Subcutaneous adipose tissue (tissue), 4 donors: ENCODE results near the gene LAMA3. TPM values are rescaled to one million over a fixed set of nuclear protein-coding genes. Genes with fewer than 3 reads are reported as not detected.

Experiments
- CTCF ChIP-seq: fragments of 450-650 bp; IDR thresholded peaks from one replicate; pipeline ENCODE4 v1.5.1; 2016; ENCODE audit warnings: low read depth, mild to moderate bottlenecking, control low read depth, antibody characterized with exemption, moderate library complexity
- total RNA-seq, 4 donors: library from RNA; depleted of rRNA; stranded (reverse); fragments of >200 nt; gene quantifications; one replicate each; pipeline ENCODE4 v1.1.0, GENCODE V29; 2016

Gene LAMA3
- total RNA-seq, 4 donors from 2014 or later, result 23.3 to 34.9 (median 28.4) TPM

GRCh38 chr18:23673725-23674124 lies 15.5 kb upstream of the LAMA3 start:
- no peak for TF ChIP-seq CTCF

GRCh38 chr18:23675236-23675635 lies 14.0 kb upstream of the LAMA3 start:
- TF ChIP-seq CTCF, result no peak

- TF ChIP-seq CTCF, result no peak
These were observed 13.4 kb upstream of the LAMA3 start for GRCh38 chr18:23675896-23676295.

- no peak for TF ChIP-seq CTCF
These were observed 7.2 kb upstream of the LAMA3 start for GRCh38 chr18:23682045-23682444.

- no peak for TF ChIP-seq CTCF
These were observed 6.8 kb upstream of the LAMA3 start for GRCh38 chr18:23682472-23682871.

- no peak for TF ChIP-seq CTCF
These were observed 6.1 kb upstream of the LAMA3 start for GRCh38 chr18:23683155-23683554.

GRCh38 chr18:23683671-23684070 lies 5.6 kb upstream of the LAMA3 start:
- no peak for TF ChIP-seq CTCF
